Endothelial cell (in vitro differentiated cells): ENCODE results near the gene STARD7. TPM values are rescaled to one million over a fixed set of nuclear protein-coding genes. Genes with fewer than 3 reads are reported as not detected.

ENCODE experiments used
- DNase-seq: peaks from one replicate; pipeline ENCODE4 v3.0.0; 2021; ENCODE audit warnings: low spot score
- H3K27ac Mint-ChIP-seq: one replicate; pipeline ENCODE4 v1.8.0; 2021; ENCODE audit warnings: mixed read lengths, inconsistent platforms; ENCODE audit not compliant: unreplicated experiment
- H3K27me3 Mint-ChIP-seq: one replicate; pipeline ENCODE4 v1.8.0; 2021; ENCODE audit warnings: mild to moderate bottlenecking, moderate library complexity, mixed read lengths, inconsistent platforms; ENCODE audit not compliant: unreplicated experiment
- H3K36me3 Mint-ChIP-seq: one replicate; pipeline ENCODE4 v1.8.0; 2021; ENCODE audit warnings: mild to moderate bottlenecking, low read depth, mixed read lengths, inconsistent platforms; ENCODE audit not compliant: unreplicated experiment
- H3K4me1 Mint-ChIP-seq: one replicate; pipeline ENCODE4 v1.8.0; 2021; ENCODE audit warnings: mild to moderate bottlenecking, mixed read lengths, inconsistent platforms; ENCODE audit not compliant: unreplicated experiment
- H3K4me3 Mint-ChIP-seq: one replicate; pipeline ENCODE4 v1.8.0; 2021; ENCODE audit warnings: mild to moderate bottlenecking, mixed read lengths, inconsistent platforms; ENCODE audit not compliant: unreplicated experiment
- H3K9me3 Mint-ChIP-seq: one replicate; pipeline ENCODE4 v1.8.0; 2021; ENCODE audit warnings: mixed read lengths, inconsistent platforms; ENCODE audit not compliant: unreplicated experiment
- CTCF ChIP-seq: fragments of 200-600 bp; sonication (generic); IDR thresholded peaks from one replicate; pipeline ENCODE4 v1.5.0; 2021; ENCODE audit warnings: antibody characterized with exemption; ENCODE audit not compliant: unreplicated experiment
- total RNA-seq: library from RNA; stranded (reverse); fragmentation: NEBNext Ultra II Directional; extraction: Animal tissue kit (Norgen Biotek cat#: 25700); gene quantifications from one replicate; pipeline ENCODE4 v1.2.1, GENCODE V29; 2021; ENCODE audit not compliant: unreplicated experiment

STARD7 gene
- total RNA-seq, 1 donor from 2014 or later: 83.4 TPM

- Mint-ChIP-seq H3K4me1 (peaks cover 12% of the 10 kb centered on the region), H3K9me3 (no peaks in the 10 kb centered on the region), H3K36me3 (no peaks in the 10 kb centered on the region), H3K27me3 (no peaks in the 10 kb centered on the region), H3K27ac (no peak overlapping the region), H3K4me3 (no peak overlapping the region)
- TF ChIP-seq CTCF: no peak
- DNase-seq: no peak
Measured at GRCh38 chr2:96218508-96219131, 10.0 kb upstream of the STARD7 start.

GRCh38 chr2:96214554-96214953, 5.9 kb upstream of the STARD7 start:
- Mint-ChIP-seq H3K4me3 (no peak overlapping the region), H3K9me3 (no peaks in the 10 kb centered on the region), H3K36me3 (no peaks in the 10 kb centered on the region), H3K27me3 (peaks cover under 1% of the 10 kb centered on the region), H3K4me1 (peaks cover 10% of the 10 kb centered on the region), H3K27ac (no peak overlapping the region)
- TF ChIP-seq CTCF: no peak
- no peak for DNase-seq

GRCh38 chr2:96213379-96213778, 4.8 kb upstream of the STARD7 start:
- H3K9me3 Mint-ChIP-seq: no peaks in the 10 kb centered on the region
- no peak overlapping the region for H3K27ac Mint-ChIP-seq
- H3K36me3 Mint-ChIP-seq: no peaks in the 10 kb centered on the region
- H3K4me1 Mint-ChIP-seq: peaks cover 12% of the 10 kb centered on the region
- H3K4me3 Mint-ChIP-seq: no peak overlapping the region
- no peak for DNase-seq
- H3K27me3 Mint-ChIP-seq: peaks cover 2% of the 10 kb centered on the region
- no peak for TF ChIP-seq CTCF

- Mint-ChIP-seq H3K27me3 (peaks cover 5% of the 10 kb centered on the region), H3K36me3 (peaks cover 5% of the 10 kb centered on the region), H3K4me1 (peaks cover 16% of the 10 kb centered on the region), H3K27ac (no peak overlapping the region), H3K4me3 (no peak overlapping the region), H3K9me3 (no peaks in the 10 kb centered on the region)
- TF ChIP-seq CTCF: no peak
- DNase-seq: no peak
Measured at GRCh38 chr2:96212339-96212738, 3.7 kb upstream of the STARD7 start.

GRCh38 chr2:96209729-96210085, 1.1 kb upstream of the STARD7 start:
- Mint-ChIP-seq H3K4me1 (peaks cover 37% of the 10 kb centered on the region), H3K27ac (peak overlapping the region; percentile 72), H3K4me3 (peak overlapping the region; percentile 89), H3K36me3 (peaks cover 5% of the 10 kb centered on the region), H3K27me3 (peaks cover 6% of the 10 kb centered on the region), H3K9me3 (no peaks in the 10 kb centered on the region)
- no peak for TF ChIP-seq CTCF
- DNase-seq: no peak
